ENCODE data around the gene SLC36A4.

DNA sequence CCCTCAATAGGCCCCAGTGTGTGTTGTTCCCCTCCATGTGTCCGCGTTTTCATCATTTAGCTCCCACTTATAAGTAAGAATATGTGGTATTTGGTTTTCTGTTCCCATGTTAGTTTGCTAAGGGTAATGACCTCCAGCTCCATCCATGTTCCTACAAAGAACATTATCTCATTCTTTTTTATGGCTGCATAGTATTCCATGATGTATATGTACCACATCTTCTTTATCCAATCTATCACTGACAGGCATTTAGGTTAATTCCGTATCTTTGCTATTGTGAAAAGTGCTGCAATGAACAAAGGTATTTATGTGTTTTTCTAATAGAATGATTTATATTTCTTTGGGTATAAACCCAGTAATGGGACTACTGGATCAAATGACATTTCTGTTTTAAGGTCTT lies 42.1 kb downstream of the SLC36A4 start:
- no peak for TF ChIP-seq POLR2AphosphoS5 (IDR thresholded peaks at IDR 0.05; ENCODE audit: low read depth, low read length)
- TF ChIP-seq, protein P1, sequence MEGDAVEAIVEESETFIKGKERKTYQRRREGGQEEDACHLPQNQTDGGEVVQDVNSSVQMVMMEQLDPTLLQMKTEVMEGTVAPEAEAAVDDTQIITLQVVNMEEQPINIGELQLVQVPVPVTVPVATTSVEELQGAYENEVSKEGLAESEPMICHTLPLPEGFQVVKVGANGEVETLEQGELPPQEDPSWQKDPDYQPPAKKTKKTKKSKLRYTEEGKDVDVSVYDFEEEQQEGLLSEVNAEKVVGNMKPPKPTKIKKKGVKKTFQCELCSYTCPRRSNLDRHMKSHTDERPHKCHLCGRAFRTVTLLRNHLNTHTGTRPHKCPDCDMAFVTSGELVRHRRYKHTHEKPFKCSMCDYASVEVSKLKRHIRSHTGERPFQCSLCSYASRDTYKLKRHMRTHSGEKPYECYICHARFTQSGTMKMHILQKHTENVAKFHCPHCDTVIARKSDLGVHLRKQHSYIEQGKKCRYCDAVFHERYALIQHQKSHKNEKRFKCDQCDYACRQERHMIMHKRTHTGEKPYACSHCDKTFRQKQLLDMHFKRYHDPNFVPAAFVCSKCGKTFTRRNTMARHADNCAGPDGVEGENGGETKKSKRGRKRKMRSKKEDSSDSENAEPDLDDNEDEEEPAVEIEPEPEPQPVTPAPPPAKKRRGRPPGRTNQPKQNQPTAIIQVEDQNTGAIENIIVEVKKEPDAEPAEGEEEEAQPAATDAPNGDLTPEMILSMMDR (IDR thresholded peaks at IDR 0.05 in 2 of 3, conservative IDR thresholded peaks at IDR 0.05 in 1 of 3; ENCODE audit: borderline replicate concordance in 1 of 3, insufficient read depth in 1 of 3, low read depth in 2 of 3, low read length in 2 of 3) = no peak
- TF ChIP-seq POLR2A (IDR thresholded peaks at IDR 0.05; ENCODE audit: borderline replicate concordance, extremely low read depth, insufficient read depth, insufficient read length) = no peak
- TF ChIP-seq ZFX (IDR thresholded peaks at IDR 0.05) = no peak
- no peak for TF ChIP-seq RAD21 (IDR thresholded peaks at IDR 0.05; ENCODE audit: low read depth)
- no peak for TF ChIP-seq SP1 (IDR thresholded peaks at IDR 0.05; ENCODE audit: low read depth)
- TF ChIP-seq SIN3A (IDR thresholded peaks at IDR 0.05; ENCODE audit: low read depth) = no peak
- no peak for TF ChIP-seq YY1 (IDR thresholded peaks at IDR 0.05; ENCODE audit: extremely low read depth, insufficient replicate concordance, low read depth, low read length)
- no peak for TF ChIP-seq MAX (IDR thresholded peaks at IDR 0.05)
